ENCODE results near the gene ARHGAP8.

The ARHGAP8 gene

DNA sequence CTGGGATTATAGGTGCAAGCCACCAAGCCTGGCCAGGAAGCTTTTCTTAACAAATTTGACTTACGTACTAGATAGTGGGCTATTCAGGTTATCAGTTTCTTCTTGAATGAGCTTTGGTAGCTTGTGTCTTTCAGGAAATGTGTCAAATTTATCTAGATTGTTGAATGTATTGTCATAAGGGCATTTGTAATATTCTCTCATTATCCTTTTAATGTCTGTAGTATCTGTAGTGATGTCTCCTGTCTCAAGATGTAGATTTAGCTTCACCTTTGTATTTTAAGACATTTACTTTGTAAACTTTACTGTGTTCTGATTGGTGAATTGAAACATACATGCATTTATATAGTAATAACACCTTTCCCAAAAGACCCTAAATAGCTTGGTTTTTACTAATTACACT lies 20.7 kb downstream of the ARHGAP8 start:
- H3K36me3 ChIP-seq (ENCODE audit: insufficient read depth, low read length), result no peaks in the 10 kb centered on the region
- no peak overlapping the region for H3K27ac ChIP-seq (ENCODE audit: low read depth, low read length)
- H3K4me3 ChIP-seq (ENCODE audit: low read depth, low read length), result no peak overlapping the region
- H2AFZ ChIP-seq (ENCODE audit: low read length, unreplicated experiment), result no peak overlapping the region
- no peaks in the 10 kb centered on the region for H3K27me3 ChIP-seq (ENCODE audit: insufficient read depth, low read length)
- H3K4me1 ChIP-seq (ENCODE audit: control insufficient read depth, insufficient read depth, low read length, unreplicated experiment), result no peaks in the 10 kb centered on the region
- no peaks in the 10 kb centered on the region for H3K79me2 ChIP-seq (ENCODE audit: control insufficient read depth, insufficient read depth, low read length, unreplicated experiment)

DNA sequence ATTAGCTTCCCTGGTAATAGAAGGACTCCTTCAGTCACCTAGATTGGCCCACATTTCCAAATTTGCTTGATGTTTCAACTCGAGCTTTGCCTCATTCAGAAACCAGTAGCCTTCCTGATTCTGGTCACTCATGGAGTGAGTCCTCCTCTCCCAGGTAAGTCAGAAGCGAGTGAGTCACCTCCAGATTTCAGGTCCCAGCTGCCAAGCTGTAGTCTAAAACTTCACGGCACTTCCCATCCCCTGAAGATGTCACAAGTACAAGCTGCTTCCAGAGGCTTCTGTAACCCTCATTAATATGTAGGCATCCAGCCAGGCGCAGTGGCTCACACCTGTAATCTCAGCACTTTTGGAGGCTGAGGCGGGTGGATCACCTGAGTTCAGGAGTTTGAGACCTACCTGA lies 23.5 kb downstream of the ARHGAP8 start:
- H3K79me2 ChIP-seq (ENCODE audit: control insufficient read depth, insufficient read depth, low read length, unreplicated experiment), result no peaks in the 10 kb centered on the region
- H3K4me3 ChIP-seq (ENCODE audit: low read depth, low read length), result no peak overlapping the region
- H3K36me3 ChIP-seq (ENCODE audit: insufficient read depth, low read length), result no peaks in the 10 kb centered on the region

DNA sequence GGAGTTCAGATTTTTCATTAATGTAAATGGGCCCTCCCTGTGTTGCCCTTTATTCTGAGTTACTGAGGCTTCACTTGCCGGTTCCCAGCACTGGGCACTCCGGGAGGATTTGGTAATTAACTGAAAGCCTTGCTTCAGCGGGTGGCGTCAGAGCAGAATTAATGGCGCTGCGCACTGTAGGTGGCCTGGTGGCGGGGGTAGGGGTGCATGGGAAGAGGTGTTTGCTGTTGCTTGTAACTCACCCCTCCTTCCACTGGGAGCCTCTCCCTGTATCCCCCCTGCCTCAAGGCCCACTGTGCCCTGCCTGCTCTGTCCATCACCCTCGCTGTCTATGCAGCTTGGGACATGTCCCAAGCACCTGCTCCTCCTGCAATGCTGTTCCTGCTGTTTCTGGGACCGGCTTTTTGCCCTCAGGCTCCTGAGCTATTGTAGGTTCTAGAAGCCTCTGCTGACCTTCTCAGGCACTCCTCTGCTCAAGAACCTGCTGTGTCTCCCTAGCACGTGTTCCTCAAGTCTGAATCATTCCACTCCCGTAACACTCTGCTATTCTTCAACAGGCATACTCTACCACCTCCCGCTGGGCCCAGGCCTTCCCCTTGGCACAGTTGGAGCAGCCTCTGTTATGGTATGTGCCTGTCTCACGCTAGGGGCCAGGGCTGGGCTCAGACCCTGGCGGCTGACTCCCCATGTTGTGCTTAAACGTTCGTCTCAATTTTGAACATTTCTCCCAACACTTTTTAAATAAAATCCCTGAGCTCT lies 24.4 kb downstream of the ARHGAP8 start:
- no peak overlapping the region for H2AFZ ChIP-seq (ENCODE audit: low read length, unreplicated experiment)
- no peak overlapping the region for H3K27ac ChIP-seq (ENCODE audit: low read depth, low read length)
- H3K4me3 ChIP-seq (ENCODE audit: low read depth, low read length), result no peak overlapping the region
- H3K36me3 ChIP-seq (ENCODE audit: insufficient read depth, low read length), result no peaks in the 10 kb centered on the region
- H3K4me1 ChIP-seq (ENCODE audit: control insufficient read depth, insufficient read depth, low read length, unreplicated experiment), result no peaks in the 10 kb centered on the region
- no peaks in the 10 kb centered on the region for H3K27me3 ChIP-seq (ENCODE audit: insufficient read depth, low read length)
- no peaks in the 10 kb centered on the region for H3K79me2 ChIP-seq (ENCODE audit: control insufficient read depth, insufficient read depth, low read length, unreplicated experiment)

More for the DNA sequence above, 23.5 kb downstream of the ARHGAP8 start:
- H3K4me1 ChIP-seq (ENCODE audit: control insufficient read depth, insufficient read depth, low read length, unreplicated experiment), result no peaks in the 10 kb centered on the region
- no peak overlapping the region for H3K27ac ChIP-seq (ENCODE audit: low read depth, low read length)
- no peak overlapping the region for H2AFZ ChIP-seq (ENCODE audit: low read length, unreplicated experiment)
- H3K27me3 ChIP-seq (ENCODE audit: insufficient read depth, low read length), result no peaks in the 10 kb centered on the region

DNA sequence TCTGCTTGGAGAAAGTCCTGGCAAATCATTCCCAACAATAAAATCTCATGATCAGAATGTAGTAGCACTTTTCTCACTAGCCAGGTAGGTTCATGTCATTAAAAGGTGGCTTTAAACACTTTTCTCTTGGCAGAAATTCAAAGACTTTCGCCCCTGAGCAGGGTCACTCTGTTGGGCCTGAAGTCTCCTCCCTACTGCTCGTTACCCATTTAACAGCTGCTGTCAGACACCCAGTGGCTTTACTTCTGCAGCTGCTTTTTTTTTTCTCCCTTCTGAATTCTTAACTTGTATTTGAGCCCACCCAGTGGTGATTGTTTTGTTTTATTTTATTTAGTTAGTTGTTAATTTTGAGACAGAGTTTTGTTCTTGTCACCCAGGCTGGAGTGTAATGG lies 25.0 kb downstream of the ARHGAP8 start:
- H3K27me3 ChIP-seq (ENCODE audit: insufficient read depth, low read length), result no peaks in the 10 kb centered on the region
- no peak overlapping the region for H3K27ac ChIP-seq (ENCODE audit: low read depth, low read length)
- H2AFZ ChIP-seq (ENCODE audit: low read length, unreplicated experiment), result no peak overlapping the region
- no peaks in the 10 kb centered on the region for H3K79me2 ChIP-seq (ENCODE audit: control insufficient read depth, insufficient read depth, low read length, unreplicated experiment)
- no peak overlapping the region for H3K4me3 ChIP-seq (ENCODE audit: low read depth, low read length)
- H3K36me3 ChIP-seq (ENCODE audit: insufficient read depth, low read length), result no peaks in the 10 kb centered on the region
- H3K4me1 ChIP-seq (ENCODE audit: control insufficient read depth, insufficient read depth, low read length, unreplicated experiment), result no peaks in the 10 kb centered on the region

DNA sequence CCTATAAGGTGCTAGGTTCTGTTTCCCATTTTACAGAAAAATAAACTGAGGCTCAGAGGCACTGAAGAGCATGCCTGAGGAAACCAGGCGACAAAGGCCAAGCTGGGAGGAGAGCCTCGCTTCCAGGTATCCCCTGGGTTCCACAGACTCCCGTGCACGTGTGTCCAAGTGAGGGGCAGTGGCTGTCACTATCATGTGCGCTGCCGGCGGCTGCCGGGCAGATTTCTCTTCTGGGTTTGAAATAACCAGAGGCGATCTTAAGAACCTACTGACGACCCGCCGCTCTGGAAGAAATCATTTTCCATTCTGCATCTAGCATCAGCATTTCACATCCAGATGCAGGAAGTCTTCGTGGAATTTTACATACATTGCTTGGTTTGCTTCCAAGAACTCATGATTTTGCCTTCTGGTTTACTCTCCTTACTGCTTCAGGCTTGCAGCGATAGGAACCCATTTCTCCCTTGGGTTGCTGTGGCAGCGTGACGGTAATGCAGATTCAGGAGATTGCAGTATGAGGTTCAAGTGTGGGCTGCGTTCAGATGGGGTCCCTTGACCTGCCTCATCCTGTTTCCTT lies 28.6 kb downstream of the ARHGAP8 start:
- Histone ChIP-seq H3K27me3 (ENCODE audit: insufficient read depth, low read length) (no peaks in the 10 kb centered on the region), H3K79me2 (ENCODE audit: control insufficient read depth, insufficient read depth, low read length, unreplicated experiment) (no peaks in the 10 kb centered on the region), H3K27ac (ENCODE audit: low read depth, low read length) (no peak overlapping the region)

DNA sequence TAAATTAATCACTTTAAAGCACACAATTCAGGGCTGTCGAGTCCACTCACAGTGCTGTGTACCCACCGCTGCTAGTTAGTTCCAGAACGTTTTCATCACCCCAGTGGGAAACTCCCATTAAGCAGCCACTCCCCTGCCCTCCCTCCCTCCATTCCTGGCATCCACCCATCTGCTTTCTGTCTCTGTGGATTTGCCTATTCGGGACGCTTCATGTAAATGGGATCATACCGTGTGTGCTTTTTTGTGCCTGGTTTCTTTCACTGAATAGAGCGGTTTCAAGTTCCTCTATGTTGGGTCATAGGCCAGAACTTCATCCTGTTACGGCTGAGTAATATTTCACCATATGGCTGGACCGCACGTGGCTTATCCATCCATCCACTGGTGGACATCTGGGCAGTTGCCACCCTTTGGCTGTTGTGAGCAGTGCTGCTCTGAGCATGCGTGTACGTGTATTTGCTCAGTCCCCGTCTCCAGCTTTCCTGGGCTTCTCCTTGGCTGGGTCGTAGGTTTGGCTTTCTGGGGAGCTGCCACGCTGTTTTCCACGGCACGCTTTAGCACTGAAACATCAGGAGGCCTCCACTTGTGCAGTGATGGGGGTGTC lies 30.1 kb downstream of the ARHGAP8 start:
- Histone ChIP-seq H2AFZ (ENCODE audit: low read length, unreplicated experiment) (no peak overlapping the region), H3K27ac (ENCODE audit: low read depth, low read length) (no peak overlapping the region), H3K4me3 (ENCODE audit: low read depth, low read length) (no peak overlapping the region), H3K36me3 (ENCODE audit: insufficient read depth, low read length) (no peaks in the 10 kb centered on the region), H3K27me3 (ENCODE audit: insufficient read depth, low read length) (no peaks in the 10 kb centered on the region), H3K79me2 (ENCODE audit: control insufficient read depth, insufficient read depth, low read length, unreplicated experiment) (no peaks in the 10 kb centered on the region), H3K4me1 (ENCODE audit: control insufficient read depth, insufficient read depth, low read length, unreplicated experiment) (no peaks in the 10 kb centered on the region)

More for the DNA sequence above, 28.6 kb downstream of the ARHGAP8 start:
- Histone ChIP-seq H3K4me1 (ENCODE audit: control insufficient read depth, insufficient read depth, low read length, unreplicated experiment) (no peaks in the 10 kb centered on the region), H3K4me3 (ENCODE audit: low read depth, low read length) (no peak overlapping the region), H2AFZ (ENCODE audit: low read length, unreplicated experiment) (no peak overlapping the region), H3K36me3 (ENCODE audit: insufficient read depth, low read length) (no peaks in the 10 kb centered on the region)

DNA sequence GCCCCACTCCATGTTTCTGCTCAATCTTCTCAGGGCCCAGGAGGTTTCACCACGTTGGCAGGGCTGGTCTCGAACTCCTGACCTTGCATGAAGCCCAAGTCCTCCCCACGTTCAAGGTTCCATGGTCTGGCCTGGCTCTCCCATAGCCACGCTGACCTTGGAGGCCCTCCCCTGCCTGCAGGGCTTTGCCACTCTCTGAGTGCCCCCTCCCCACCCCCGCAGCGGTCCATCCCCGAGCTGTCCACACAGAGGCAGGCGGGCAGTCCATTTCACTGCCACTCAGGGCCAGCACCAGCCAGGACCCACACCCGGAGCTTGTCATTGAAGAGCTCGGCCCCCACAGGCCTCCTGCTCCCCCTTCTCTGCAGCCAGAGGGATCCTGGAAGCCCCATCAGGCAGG lies 30.7 kb downstream of the ARHGAP8 start:
- H3K27ac ChIP-seq (ENCODE audit: low read depth, low read length), result no peak overlapping the region
- H3K27me3 ChIP-seq (ENCODE audit: insufficient read depth, low read length), result no peaks in the 10 kb centered on the region
- no peaks in the 10 kb centered on the region for H3K79me2 ChIP-seq (ENCODE audit: control insufficient read depth, insufficient read depth, low read length, unreplicated experiment)
- no peaks in the 10 kb centered on the region for H3K36me3 ChIP-seq (ENCODE audit: insufficient read depth, low read length)
- H2AFZ ChIP-seq (ENCODE audit: low read length, unreplicated experiment), result no peak overlapping the region
- no peaks in the 10 kb centered on the region for H3K4me1 ChIP-seq (ENCODE audit: control insufficient read depth, insufficient read depth, low read length, unreplicated experiment)
- no peak overlapping the region for H3K4me3 ChIP-seq (ENCODE audit: low read depth, low read length)

DNA sequence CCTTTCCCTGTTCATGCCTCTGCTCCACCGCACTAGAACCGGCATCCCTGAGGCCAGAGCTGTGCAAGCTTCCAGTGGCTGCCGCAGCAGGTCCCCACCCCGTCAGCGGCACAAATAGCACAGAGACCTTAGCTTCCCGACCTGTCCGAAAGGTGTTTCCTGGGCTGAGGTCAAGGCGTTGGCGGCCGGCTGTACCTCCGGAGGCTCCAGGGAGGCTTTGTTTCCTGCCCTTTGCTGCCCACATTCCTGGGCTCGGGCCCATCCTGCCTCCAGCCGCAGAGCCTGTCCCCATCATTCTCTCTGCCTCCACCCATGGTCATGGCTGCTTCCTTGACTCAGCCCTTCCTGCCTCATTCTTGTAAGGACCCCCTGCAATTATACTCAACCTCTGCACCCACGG lies 31.2 kb downstream of the ARHGAP8 start:
- Histone ChIP-seq H3K4me1 (ENCODE audit: control insufficient read depth, insufficient read depth, low read length, unreplicated experiment) (no peaks in the 10 kb centered on the region), H2AFZ (ENCODE audit: low read length, unreplicated experiment) (no peak overlapping the region), H3K36me3 (ENCODE audit: insufficient read depth, low read length) (no peaks in the 10 kb centered on the region), H3K4me3 (ENCODE audit: low read depth, low read length) (no peak overlapping the region), H3K79me2 (ENCODE audit: control insufficient read depth, insufficient read depth, low read length, unreplicated experiment) (no peaks in the 10 kb centered on the region), H3K27me3 (ENCODE audit: insufficient read depth, low read length) (no peaks in the 10 kb centered on the region), H3K27ac (ENCODE audit: low read depth, low read length) (no peak overlapping the region)

DNA sequence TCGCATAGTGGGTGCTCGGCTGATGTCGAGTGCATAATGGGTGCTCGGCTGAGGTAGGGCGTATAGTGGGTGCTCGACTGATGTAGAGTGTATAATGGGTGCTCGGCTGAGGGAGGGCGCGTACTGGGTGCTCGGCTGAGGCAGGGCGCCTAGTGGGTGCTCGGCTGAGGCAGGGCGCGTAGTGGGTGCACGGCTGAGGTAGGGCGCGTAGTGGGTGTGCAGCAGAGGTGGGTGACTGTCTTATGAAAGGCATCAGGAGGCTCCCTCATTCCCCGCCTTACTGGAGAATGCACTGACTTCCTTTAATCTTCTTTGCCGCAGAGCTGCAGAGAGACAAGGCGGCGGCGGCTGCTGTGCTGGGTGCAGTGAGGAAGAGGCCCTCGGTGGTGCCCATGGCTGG lies 33.8 kb downstream of the ARHGAP8 start:
- H3K79me2 ChIP-seq (ENCODE audit: control insufficient read depth, insufficient read depth, low read length, unreplicated experiment), result no peaks in the 10 kb centered on the region
- no peak overlapping the region for H2AFZ ChIP-seq (ENCODE audit: low read length, unreplicated experiment)
- no peaks in the 10 kb centered on the region for H3K27me3 ChIP-seq (ENCODE audit: insufficient read depth, low read length)
- no peaks in the 10 kb centered on the region for H3K36me3 ChIP-seq (ENCODE audit: insufficient read depth, low read length)
- H3K27ac ChIP-seq (ENCODE audit: low read depth, low read length), result no peak overlapping the region
- no peak overlapping the region for H3K4me3 ChIP-seq (ENCODE audit: low read depth, low read length)
- no peaks in the 10 kb centered on the region for H3K4me1 ChIP-seq (ENCODE audit: control insufficient read depth, insufficient read depth, low read length, unreplicated experiment)

DNA sequence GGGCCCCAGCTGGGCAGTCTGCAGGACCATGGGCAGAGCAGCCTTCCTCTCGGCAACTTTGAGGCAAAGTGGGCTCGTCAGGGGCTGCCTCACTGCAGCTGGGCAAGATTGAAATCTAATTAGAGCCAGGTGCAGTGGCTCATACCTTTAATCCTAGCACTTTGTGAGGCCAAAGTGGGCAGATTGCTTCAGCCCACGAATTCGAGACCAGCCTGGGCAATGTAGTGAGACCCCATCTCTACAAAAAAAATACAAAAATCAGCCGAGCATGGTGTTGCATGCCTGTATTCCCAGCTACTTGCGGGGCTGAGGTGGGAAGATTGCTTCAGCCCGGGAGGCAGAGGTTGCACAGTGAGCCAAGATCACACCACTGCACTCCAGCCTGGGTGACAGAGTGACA lies 34.2 kb downstream of the ARHGAP8 start:
- Histone ChIP-seq H2AFZ (ENCODE audit: low read length, unreplicated experiment) (no peak overlapping the region), H3K79me2 (ENCODE audit: control insufficient read depth, insufficient read depth, low read length, unreplicated experiment) (no peaks in the 10 kb centered on the region), H3K27ac (ENCODE audit: low read depth, low read length) (no peak overlapping the region)

DNA sequence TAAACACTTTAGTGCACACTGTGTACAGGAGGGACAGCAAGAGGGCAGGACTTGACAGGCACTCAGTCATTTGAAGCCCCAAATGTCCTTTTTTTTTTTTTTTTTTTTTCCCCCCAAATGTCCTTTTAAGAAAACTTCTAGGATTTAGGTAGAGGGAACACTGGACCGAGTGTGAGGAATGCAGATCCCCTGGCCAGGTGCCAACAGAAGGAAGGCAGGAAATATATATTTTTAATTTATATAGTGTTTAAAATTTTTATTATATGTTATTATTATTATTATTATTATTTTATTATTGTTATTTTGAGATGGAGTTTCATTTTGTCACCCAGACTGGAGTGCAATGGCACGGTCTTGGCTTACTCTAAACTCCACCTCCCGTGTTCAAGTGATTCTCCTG lies 35.5 kb downstream of the ARHGAP8 start:
- Histone ChIP-seq H3K27ac (ENCODE audit: low read depth, low read length) (no peak overlapping the region), H3K4me1 (ENCODE audit: control insufficient read depth, insufficient read depth, low read length, unreplicated experiment) (no peaks in the 10 kb centered on the region), H3K36me3 (ENCODE audit: insufficient read depth, low read length) (no peaks in the 10 kb centered on the region), H3K4me3 (ENCODE audit: low read depth, low read length) (no peak overlapping the region), H3K27me3 (ENCODE audit: insufficient read depth, low read length) (no peaks in the 10 kb centered on the region), H3K79me2 (ENCODE audit: control insufficient read depth, insufficient read depth, low read length, unreplicated experiment) (no peaks in the 10 kb centered on the region), H2AFZ (ENCODE audit: low read length, unreplicated experiment) (no peak overlapping the region)

More for the DNA sequence above, 34.2 kb downstream of the ARHGAP8 start:
- H3K4me3 ChIP-seq (ENCODE audit: low read depth, low read length), result no peak overlapping the region
- H3K4me1 ChIP-seq (ENCODE audit: control insufficient read depth, insufficient read depth, low read length, unreplicated experiment), result no peaks in the 10 kb centered on the region
- no peaks in the 10 kb centered on the region for H3K27me3 ChIP-seq (ENCODE audit: insufficient read depth, low read length)
- no peaks in the 10 kb centered on the region for H3K36me3 ChIP-seq (ENCODE audit: insufficient read depth, low read length)

Measured in ACC112 (cell line).